Hepatocyte (in vitro differentiated cells): ENCODE data around the gene CHFR. TPM values are rescaled to one million over a fixed set of nuclear protein-coding genes. Genes with fewer than 3 reads are reported as not detected.

ENCODE experiments used
- DNase-seq: peaks from one replicate; pipeline ENCODE4 v3.0.0-alpha.2; 2016; ENCODE audit warnings: low spot score
- H2AFZ ChIP-seq: fragments of 200-600 bp; sonication (generic); 2 replicates; pipeline ENCODE4 v1.6.0; 2016; ENCODE audit warnings: antibody characterized with exemption, mild to moderate bottlenecking
- H3K27ac ChIP-seq: fragments of 200-600 bp; sonication (generic); 2 replicates; pipeline ENCODE4 v1.5.1; 2016; ENCODE audit warnings: mild to moderate bottlenecking
- H3K27me3 ChIP-seq: fragments of 200-600 bp; sonication (generic); 2 replicates; pipeline ENCODE4 v1.6.1; 2016
- H3K36me3 ChIP-seq: fragments of 200-600 bp; sonication (generic); replicated peaks from 2 replicates; pipeline ENCODE4 v1.5.1; 2016; ENCODE audit warnings: low read depth; ENCODE audit not compliant: insufficient read depth
- H3K4me1 ChIP-seq: fragments of 200-600 bp; sonication (generic); 2 replicates; pipeline ENCODE4 v1.5.1; 2016; ENCODE audit warnings: mild to moderate bottlenecking, moderate library complexity; ENCODE audit not compliant: insufficient read depth
- H3K4me2 ChIP-seq: fragments of 200-600 bp; sonication (generic); 2 replicates; pipeline ENCODE4 v1.6.0; 2016
- H3K4me3 ChIP-seq: fragments of 200-600 bp; sonication (generic); 2 replicates; pipeline ENCODE4 v1.5.1; 2016; ENCODE audit warnings: mild to moderate bottlenecking
- H3K79me2 ChIP-seq: fragments of 200-600 bp; sonication (generic); 2 replicates; pipeline ENCODE4 v1.6.0; 2017; ENCODE audit warnings: mild to moderate bottlenecking
- H3K9me2 ChIP-seq: fragments of 200-600 bp; sonication (generic); replicated peaks from 2 replicates; pipeline ENCODE4 v1.6.0; 2017; ENCODE audit warnings: mild to moderate bottlenecking; ENCODE audit not compliant: insufficient read depth
- H3K9me3 ChIP-seq: fragments of 200-600 bp; sonication (generic); 2 replicates; pipeline ENCODE4 v1.5.1; 2016; ENCODE audit warnings: low read depth, mild to moderate bottlenecking
- H4K20me1 ChIP-seq: fragments of 200-600 bp; sonication (generic); 2 replicates; pipeline ENCODE4 v1.6.0; 2016; ENCODE audit warnings: mild to moderate bottlenecking; ENCODE audit not compliant: insufficient read depth, poor library complexity, severe bottlenecking
- EZH2 ChIP-seq: fragments of 200-600 bp; sonication (generic); IDR thresholded peaks from 2 replicates; pipeline ENCODE4 v1.6.1; 2016; ENCODE audit warnings: antibody characterized with exemption, mild to moderate bottlenecking, borderline replicate concordance
- EZH2phosphoT487 ChIP-seq: fragments of 200-600 bp; sonication (generic); IDR thresholded peaks from one replicate; pipeline ENCODE4 v1.6.1; 2018; ENCODE audit warnings: antibody characterized with exemption, mild to moderate bottlenecking, low read depth, moderate library complexity; ENCODE audit not compliant: unreplicated experiment, severe bottlenecking
- WGBS: methylation state at CpG from one replicate; pipeline ENCODE4 v1.1.6; 2016; ENCODE audit warnings: low lambda C conversion rate; ENCODE audit errors: missing lambda C conversion rate; 5-methylcytosine and 5-hydroxymethylcytosine counted together
- polyA plus RNA-seq: library from polyadenylated mRNA; unstranded; fragments of >200 nt; fragmentation: Nextera tagmentation; extraction: Ambion mirVana; gene quantifications from 2 replicates; pipeline ENCODE4 v1.2.1, GENCODE V29; 2016
- total RNA-seq: library from RNA; depleted of rRNA; stranded (reverse); fragments of >200 nt; gene quantifications from 2 replicates; pipeline ENCODE4 v1.2.3, GENCODE V29; 2014
- TF ChIP-seq, protein P1 (sequence below): fragments of 200-600 bp; sonication (generic); IDR thresholded peaks from 2 replicates; pipeline ENCODE4 v1.5.1; 2016; ENCODE audit warnings: antibody characterized with exemption, mild to moderate bottlenecking; ENCODE audit not compliant: poor library complexity

CHFR gene
- total and polyA plus RNA-seq, 2 experiments from 2014 or later: 33.4 to 36.8 TPM

DNA sequence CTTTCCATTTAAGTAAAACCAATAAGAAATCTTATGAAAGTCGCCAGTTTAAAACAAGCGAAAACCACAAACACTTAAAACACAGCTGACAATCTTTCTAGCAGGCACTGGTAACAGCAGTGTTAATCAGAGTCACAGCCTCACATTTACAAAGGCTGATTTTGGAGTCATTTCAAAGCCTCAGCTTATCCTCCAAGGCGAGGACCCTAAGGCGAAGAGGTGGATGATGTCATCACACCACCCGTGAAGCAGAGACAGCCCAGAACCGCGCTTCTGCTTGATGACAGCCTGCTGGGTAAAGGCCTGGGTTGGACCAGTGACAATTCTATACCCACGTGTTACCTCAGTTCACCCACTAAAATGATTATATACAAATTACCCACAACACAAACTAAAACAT, 68.8 kb downstream of the CHFR start:
- Histone ChIP-seq H3K4me2 (no peak overlapping the region), H3K27ac (no peak overlapping the region), H3K4me3 (no peak overlapping the region), H3K36me3 (peaks cover 4% of the 10 kb centered on the region), H3K9me3 (no peaks in the 10 kb centered on the region), H3K27me3 (no peaks in the 10 kb centered on the region), H3K9me2 (no peaks in the 10 kb centered on the region), H2AFZ (no peak overlapping the region), H4K20me1 (peaks cover 10% of the 10 kb centered on the region), H3K79me2 (peaks cover 47% of the 10 kb centered on the region), H3K4me1 (no peaks in the 10 kb centered on the region)
- WGBS: 98% methylated on average over 8 of the region's 8 CpGs
- no peak for DNase-seq
- TF ChIP-seq EZH2phosphoT487 (no peak), EZH2 (no peak)
- TF ChIP-seq, protein P1, sequence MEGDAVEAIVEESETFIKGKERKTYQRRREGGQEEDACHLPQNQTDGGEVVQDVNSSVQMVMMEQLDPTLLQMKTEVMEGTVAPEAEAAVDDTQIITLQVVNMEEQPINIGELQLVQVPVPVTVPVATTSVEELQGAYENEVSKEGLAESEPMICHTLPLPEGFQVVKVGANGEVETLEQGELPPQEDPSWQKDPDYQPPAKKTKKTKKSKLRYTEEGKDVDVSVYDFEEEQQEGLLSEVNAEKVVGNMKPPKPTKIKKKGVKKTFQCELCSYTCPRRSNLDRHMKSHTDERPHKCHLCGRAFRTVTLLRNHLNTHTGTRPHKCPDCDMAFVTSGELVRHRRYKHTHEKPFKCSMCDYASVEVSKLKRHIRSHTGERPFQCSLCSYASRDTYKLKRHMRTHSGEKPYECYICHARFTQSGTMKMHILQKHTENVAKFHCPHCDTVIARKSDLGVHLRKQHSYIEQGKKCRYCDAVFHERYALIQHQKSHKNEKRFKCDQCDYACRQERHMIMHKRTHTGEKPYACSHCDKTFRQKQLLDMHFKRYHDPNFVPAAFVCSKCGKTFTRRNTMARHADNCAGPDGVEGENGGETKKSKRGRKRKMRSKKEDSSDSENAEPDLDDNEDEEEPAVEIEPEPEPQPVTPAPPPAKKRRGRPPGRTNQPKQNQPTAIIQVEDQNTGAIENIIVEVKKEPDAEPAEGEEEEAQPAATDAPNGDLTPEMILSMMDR: no peak

DNA sequence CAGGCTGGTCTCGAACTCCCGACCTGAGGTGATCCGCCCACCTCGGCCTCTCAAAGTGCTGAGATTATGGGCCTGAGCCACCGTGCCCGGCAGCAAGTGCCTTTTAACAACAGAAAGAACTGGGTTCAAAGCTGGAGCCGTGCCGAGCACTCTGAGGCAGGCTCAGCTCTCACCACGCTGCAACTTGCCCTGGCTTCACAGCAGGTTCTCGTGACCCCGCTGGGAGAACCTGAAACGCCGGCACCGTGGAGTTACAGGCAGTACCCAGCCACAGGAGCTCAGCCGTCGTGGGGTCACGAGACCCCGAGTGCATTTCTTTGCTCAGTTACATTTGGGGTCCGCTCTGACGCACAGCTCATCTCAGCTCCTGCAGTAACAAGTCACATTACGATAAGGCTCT, 73.2 kb downstream of the CHFR start:
- H3K36me3 ChIP-seq: peaks cover 10% of the 10 kb centered on the region
- 97% methylated on average over 21 of the region's 21 CpGs for WGBS

DNA sequence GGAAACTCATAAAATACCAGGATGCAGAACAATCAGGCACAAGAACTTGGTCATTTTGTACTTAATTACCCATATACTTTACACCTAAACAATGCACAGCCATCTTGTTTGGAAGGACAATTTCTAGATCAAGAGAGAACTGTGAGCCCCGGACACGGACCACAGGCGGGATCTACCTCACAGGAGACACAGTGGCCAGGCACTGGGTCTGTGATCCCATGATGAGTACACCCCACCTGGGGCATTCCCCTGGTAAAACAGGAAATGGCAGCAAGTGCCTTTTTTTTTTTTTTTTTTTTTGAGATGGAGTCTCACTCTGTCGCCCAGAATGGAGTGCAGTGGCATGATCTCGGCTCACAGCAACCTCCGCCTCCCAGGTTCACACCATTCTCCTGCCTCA, 74.0 kb downstream of the CHFR start:
- Histone ChIP-seq H3K27me3 (no peaks in the 10 kb centered on the region), H4K20me1 (peaks cover 5% of the 10 kb centered on the region), H3K4me1 (no peaks in the 10 kb centered on the region), H3K27ac (no peak overlapping the region), H3K4me3 (no peak overlapping the region), H3K9me3 (no peaks in the 10 kb centered on the region), H3K36me3 (peaks cover 8% of the 10 kb centered on the region), H3K79me2 (peaks cover 21% of the 10 kb centered on the region), H2AFZ (no peak overlapping the region), H3K4me2 (no peak overlapping the region), H3K9me2 (no peaks in the 10 kb centered on the region)
- 94% methylated on average over 3 of the region's 6 CpGs for WGBS
- TF ChIP-seq EZH2phosphoT487 (no peak), EZH2 (no peak)
- TF ChIP-seq, protein P1: no peak
- no peak for DNase-seq

More for the DNA sequence above, 73.2 kb downstream of the CHFR start:
- peaks cover 26% of the 10 kb centered on the region for H3K79me2 ChIP-seq
- no peaks in the 10 kb centered on the region for H3K4me1 ChIP-seq
- TF ChIP-seq EZH2phosphoT487 (no peak), EZH2 (no peak)
- TF ChIP-seq, protein P1: no peak
- no peak for DNase-seq
- no peak overlapping the region for H3K27ac ChIP-seq
- no peak overlapping the region for H2AFZ ChIP-seq
- no peak overlapping the region for H3K4me2 ChIP-seq
- H3K9me3 ChIP-seq: no peaks in the 10 kb centered on the region
- peaks cover 3% of the 10 kb centered on the region for H4K20me1 ChIP-seq
- no peaks in the 10 kb centered on the region for H3K9me2 ChIP-seq
- no peaks in the 10 kb centered on the region for H3K27me3 ChIP-seq
- H3K4me3 ChIP-seq: no peak overlapping the region
